ENCODE results near the gene FBXW5. TPM values are rescaled to one million over a fixed set of nuclear protein-coding genes. Genes with fewer than 3 reads are reported as not detected.

Gene FBXW5
- total RNA-seq, 2 donors from 2014 or later, result 162 to 174 TPM

DNA sequence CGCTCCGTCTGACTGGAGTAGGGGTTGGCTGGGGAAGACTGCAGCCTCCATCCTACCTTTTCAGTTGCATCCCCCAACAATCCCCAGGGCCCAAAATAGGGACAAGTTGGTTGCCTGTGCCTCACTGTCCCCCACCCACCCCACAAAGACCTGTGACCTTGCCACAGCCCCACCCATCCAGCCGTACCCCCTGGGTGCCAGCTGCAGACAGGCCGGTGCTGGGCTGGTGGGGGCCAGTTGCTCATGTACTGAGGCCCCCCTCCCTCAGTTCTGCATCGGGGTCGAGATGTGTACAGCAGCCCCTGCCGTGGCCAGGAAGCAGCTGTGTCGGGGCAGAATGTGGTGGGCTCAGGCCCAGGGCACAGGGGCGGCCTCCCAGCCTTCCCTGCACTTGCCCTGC lies 38.6 kb upstream of the FBXW5 start:
- Histone ChIP-seq H3K4me3 (no peak overlapping the region), H3K27ac (no peak overlapping the region), H3K4me1 (peaks cover under 1% of the 10 kb centered on the region), H3K9ac (ENCODE audit: low read depth in 2 of 2, low read length in 2 of 2) (no peak overlapping the region), H3K9me3 (no peaks in the 10 kb centered on the region), H3K36me3 (no peaks in the 10 kb centered on the region), H3K27me3 (peaks cover 25% of the 10 kb centered on the region)
- TF ChIP-seq, protein P1, sequence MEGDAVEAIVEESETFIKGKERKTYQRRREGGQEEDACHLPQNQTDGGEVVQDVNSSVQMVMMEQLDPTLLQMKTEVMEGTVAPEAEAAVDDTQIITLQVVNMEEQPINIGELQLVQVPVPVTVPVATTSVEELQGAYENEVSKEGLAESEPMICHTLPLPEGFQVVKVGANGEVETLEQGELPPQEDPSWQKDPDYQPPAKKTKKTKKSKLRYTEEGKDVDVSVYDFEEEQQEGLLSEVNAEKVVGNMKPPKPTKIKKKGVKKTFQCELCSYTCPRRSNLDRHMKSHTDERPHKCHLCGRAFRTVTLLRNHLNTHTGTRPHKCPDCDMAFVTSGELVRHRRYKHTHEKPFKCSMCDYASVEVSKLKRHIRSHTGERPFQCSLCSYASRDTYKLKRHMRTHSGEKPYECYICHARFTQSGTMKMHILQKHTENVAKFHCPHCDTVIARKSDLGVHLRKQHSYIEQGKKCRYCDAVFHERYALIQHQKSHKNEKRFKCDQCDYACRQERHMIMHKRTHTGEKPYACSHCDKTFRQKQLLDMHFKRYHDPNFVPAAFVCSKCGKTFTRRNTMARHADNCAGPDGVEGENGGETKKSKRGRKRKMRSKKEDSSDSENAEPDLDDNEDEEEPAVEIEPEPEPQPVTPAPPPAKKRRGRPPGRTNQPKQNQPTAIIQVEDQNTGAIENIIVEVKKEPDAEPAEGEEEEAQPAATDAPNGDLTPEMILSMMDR (IDR thresholded peaks at IDR 0.05), result no peak
- intact Hi-C loops (cut with DNase I), result no loop called here
- no peak for DNase-seq

DNA sequence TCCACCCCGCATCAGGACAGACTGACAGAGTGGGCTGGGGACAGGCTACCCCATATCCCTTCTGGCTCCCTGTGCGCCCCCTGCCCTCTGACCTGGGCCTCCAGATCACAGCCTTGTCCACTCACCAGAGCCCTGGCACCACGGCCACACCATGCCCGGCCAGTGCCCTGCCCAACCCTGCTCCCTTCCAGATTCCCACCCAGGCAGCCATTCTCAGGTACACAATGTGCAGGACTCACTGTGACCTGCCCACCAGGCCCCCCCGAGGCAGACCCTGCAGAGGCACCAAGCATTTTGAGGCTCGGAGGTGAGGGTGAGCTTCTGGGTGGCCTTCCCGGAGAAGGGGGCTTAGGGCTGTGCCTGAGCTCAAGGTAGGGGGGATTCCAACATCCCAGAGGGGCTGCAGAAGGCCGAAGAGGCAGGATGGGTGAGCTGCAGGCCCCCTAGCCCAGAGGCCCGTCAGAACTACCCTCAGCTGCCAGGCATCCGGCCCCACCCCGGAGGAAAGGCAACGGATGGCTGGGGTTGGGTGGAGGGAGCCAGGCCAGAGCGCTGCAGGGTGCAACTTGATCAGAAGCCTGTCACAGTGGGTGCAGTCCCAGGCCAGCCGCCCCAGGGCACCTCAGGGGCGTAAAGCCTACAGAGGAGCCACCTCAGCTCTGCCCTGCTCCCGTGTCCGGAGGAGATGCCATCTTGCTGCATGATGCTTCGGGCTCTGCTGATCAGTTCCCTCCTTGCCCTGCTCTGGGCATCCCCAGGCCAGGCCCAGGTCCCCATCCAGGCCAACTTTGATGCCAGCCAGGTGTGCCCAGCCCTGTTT lies 37.9 kb upstream of the FBXW5 start, which contains the start of gene LCNL1:
TSS of gene LCNL1 (plus strand) at position 762 of the 820 bp plus-strand sequence. CDS start 594 bp downstream, outside the sequence.
- peaks cover 25% of the 10 kb centered on the region for H3K27me3 ChIP-seq

GRCh38 chr9:136981588-136982231 lies 37.2 kb upstream of the FBXW5 start:
- Histone ChIP-seq H3K27me3 (peaks cover 25% of the 10 kb centered on the region), H3K27ac (no peak overlapping the region)
- intact Hi-C loops (cut with DNase I), result no loop called here

More for the DNA sequence above, 37.9 kb upstream of the FBXW5 start, which contains the start of gene LCNL1:
- no peaks in the 10 kb centered on the region for H3K36me3 ChIP-seq
- no peak within 1 kb of the TSS for H3K9ac ChIP-seq (ENCODE audit: low read depth in 2 of 2, low read length in 2 of 2)
- no peaks in the 10 kb centered on the region for H3K9me3 ChIP-seq
- intact Hi-C loops (cut with DNase I), result no loop called here
- DNase-seq, result no peak
- H3K27ac ChIP-seq, result no peak within 1 kb of the TSS
- no peak within 1 kb of the TSS for H3K4me3 ChIP-seq
- H3K4me1 ChIP-seq, result peaks cover 4% of the 10 kb centered on the region
- TF ChIP-seq, protein P1 (IDR thresholded peaks at IDR 0.05), result no peak

GRCh38 chr9:136980669-136981478 lies 36.3 kb upstream of the FBXW5 start:
- peaks cover 4% of the 10 kb centered on the region for H3K4me1 ChIP-seq
- intact Hi-C loops (cut with DNase I), result no loop called here
- no peaks in the 10 kb centered on the region for H3K9me3 ChIP-seq
- H3K4me3 ChIP-seq, result no peak overlapping the region
- H3K27ac ChIP-seq, result no peak overlapping the region
- H3K27me3 ChIP-seq, result peaks cover 20% of the 10 kb centered on the region
- no peak for DNase-seq
- TF ChIP-seq, protein P1 (IDR thresholded peaks at IDR 0.05), result no peak
- H3K9ac ChIP-seq (ENCODE audit: low read depth in 2 of 2, low read length in 2 of 2), result no peak overlapping the region
- H3K36me3 ChIP-seq, result no peaks in the 10 kb centered on the region

More at GRCh38 chr9:136981588-136982231, 37.2 kb upstream of the FBXW5 start:
- DNase-seq, result no peak
- Histone ChIP-seq H3K4me1 (peaks cover 4% of the 10 kb centered on the region), H3K36me3 (no peaks in the 10 kb centered on the region), H3K9me3 (no peaks in the 10 kb centered on the region), H3K9ac (ENCODE audit: low read depth in 2 of 2, low read length in 2 of 2) (no peak overlapping the region), H3K4me3 (no peak overlapping the region)
- TF ChIP-seq, protein P1 (IDR thresholded peaks at IDR 0.05), result no peak
